Peyer's patch (tissue), 4 donors: ENCODE results near the gene LPAR1.

ENCODE experiments used
- CTCF ChIP-seq, 6 experiments: fragments of 450-650 bp in 4 of 6; fragments of 200-600 bp in 2 of 6; sonication (generic) in 1 of 6; IDR thresholded peaks; one replicate each; pipeline ENCODE4 v1.5.1; 2017 to 2019; ENCODE audit warnings: antibody characterized with exemption in 6 of 6, mild to moderate bottlenecking in 3 of 6, moderate library complexity in 1 of 6
- POLR2A ChIP-seq, 2 donors: fragments of 450-650 bp; IDR thresholded peaks; one replicate each; pipeline ENCODE4 v1.5.1; 2017; ENCODE audit warnings: antibody characterized with exemption in 2 of 2, mild to moderate bottlenecking in 2 of 2, moderate library complexity in 2 of 2

- TF ChIP-seq CTCF (IDR thresholded peaks at IDR 0.05) = no peak
- no peak for TF ChIP-seq POLR2A (IDR thresholded peaks at IDR 0.05)
These were observed 26.0 kb upstream of the LPAR1 start for GRCh38 chr9:111064160-111064837.
